SK-N-SH (cell line): ENCODE data around the gene SEMA3C. TPM values are rescaled to one million over a fixed set of nuclear protein-coding genes. Genes with fewer than 3 reads are reported as not detected.

Source experiments
- CTCF ChIA-PET: fragments of 300-600, 350-600 bp; formaldehyde crosslinking; extraction: SDS; loops from one replicate; lab custom pipeline; 2021; lab: Yijun Ruan, JAX
- POLR2A ChIA-PET: fragments of 350-600 bp; sonication (Branson Sonifier 250); formaldehyde crosslinking; extraction: SDS; loops from one replicate; lab custom pipeline; 2020; ENCODE audit warnings: antibody characterized with exemption, inconsistent platforms; lab: Yijun Ruan, JAX
- DNase-seq: peaks from one replicate; pipeline ENCODE4 v3.0.0; 2012
- H2AFZ ChIP-seq: fragments of 200-600 bp; sonication (generic); 2 replicates; pipeline ENCODE4 v1.8.1; 2016; ENCODE audit warnings: antibody characterized with exemption, mild to moderate bottlenecking, low read depth
- H3F3A ChIP-seq: fragments of 200-600 bp; sonication (generic); replicated peaks from 2 replicates; pipeline ENCODE3; 2016; ENCODE audit warnings: antibody characterized with exemption, mild to moderate bottlenecking; ENCODE audit not compliant: insufficient read depth
- H3K27ac ChIP-seq, 2 experiments: fragments of 200-500 bp in 1 of 2; fragments of 200-600 bp in 1 of 2; sonication (Bioruptor generic) in 1 of 2; sonication (generic), shearing (Covaris generic) in 1 of 2; 2 replicates each; pipeline versions ENCODE4 v1.5.1 to v1.6.1; 2014 to 2016; ENCODE audit warnings: low read depth in 2 of 2, inconsistent platforms in 1 of 2, low read length in 1 of 2, mild to moderate bottlenecking in 1 of 2, mixed read lengths in 1 of 2
- H3K27me3 ChIP-seq: fragments of 200-600 bp; sonication (generic), shearing (Covaris generic); 2 replicates; pipeline ENCODE4 v1.6.1; 2016; ENCODE audit warnings: mixed run types; ENCODE audit not compliant: insufficient read depth
- H3K36me3 ChIP-seq, 2 experiments: fragments of 200-500 bp in 1 of 2; fragments of 200-600 bp in 1 of 2; sonication (Bioruptor generic) in 1 of 2; sonication (generic) in 1 of 2; replicated peaks in 1 of 2; 2 replicates each; pipeline versions ENCODE3 to v1.5.1; 2014 to 2016; ENCODE audit warnings: low read length in 1 of 2, mild to moderate bottlenecking in 1 of 2; ENCODE audit not compliant: insufficient read depth in 2 of 2, control insufficient read depth in 1 of 2
- H3K4me1 ChIP-seq, 2 experiments: fragments of 200-500 bp in 1 of 2; fragments of 200-600 bp in 1 of 2; sonication (Bioruptor generic) in 1 of 2; sonication (generic), shearing (Covaris generic) in 1 of 2; 2 replicates each; pipeline versions ENCODE4 v1.5.1 to v1.6.1; 2014 to 2016; ENCODE audit warnings: low read depth in 1 of 2, low read length in 1 of 2, mixed run types in 1 of 2; ENCODE audit not compliant: insufficient read depth in 2 of 2, control insufficient read depth in 1 of 2
- H3K4me2 ChIP-seq: fragments of 200-600 bp; sonication (generic), shearing (Covaris generic); 2 replicates; pipeline ENCODE4 v1.6.1; 2017; ENCODE audit warnings: mixed run types
- H3K4me3 ChIP-seq, 2 experiments: fragments of 200-500 bp in 1 of 2; fragments of 200-600 bp in 1 of 2; sonication (Bioruptor generic) in 1 of 2; sonication (generic), shearing (Covaris generic) in 1 of 2; 2 replicates each; pipeline versions ENCODE4 v1.5.1 to v1.8.1; 2014 to 2016; ENCODE audit warnings: low read depth in 2 of 2, inconsistent platforms in 1 of 2, low read length in 1 of 2, mild to moderate bottlenecking in 1 of 2, mixed read lengths in 1 of 2, moderate library complexity in 1 of 2
- H3K79me2 ChIP-seq: fragments of 200-600 bp; sonication (generic); 2 replicates; pipeline ENCODE4 v1.8.1; 2017; ENCODE audit warnings: mild to moderate bottlenecking; ENCODE audit not compliant: insufficient read depth
- H3K9ac ChIP-seq: fragments of 200-600 bp; sonication (generic); 2 replicates; pipeline ENCODE4 v1.6.1; 2017; ENCODE audit warnings: mixed run types
- H3K9me2 ChIP-seq: fragments of 200-600 bp; sonication (generic); 2 replicates; pipeline ENCODE4 v1.6.1; 2017; ENCODE audit warnings: mixed run types
- H3K9me3 ChIP-seq: fragments of 200-600 bp; sonication (generic); 2 replicates; pipeline ENCODE4 v1.6.1; 2017; ENCODE audit warnings: mixed run types, mild to moderate bottlenecking, moderate library complexity
- H4K20me1 ChIP-seq: fragments of 200-600 bp; sonication (generic); 2 replicates; pipeline ENCODE4 v1.6.1; 2017; ENCODE audit warnings: mild to moderate bottlenecking, mixed run types; ENCODE audit not compliant: insufficient read depth
- ELF1 ChIP-seq: IDR thresholded peaks from 2 replicates; pipeline ENCODE4 v1.4.0; 2012
- EP300 ChIP-seq, 2 experiments: IDR thresholded peaks; 2 replicates each; pipeline versions ENCODE4 v1.4.0 to v1.6.1; 2012; ENCODE audit warnings: borderline replicate concordance in 1 of 2, low read depth in 1 of 2, low read length in 1 of 2
- MEF2A ChIP-seq: IDR thresholded peaks from 2 replicates; pipeline ENCODE4 v1.4.0; 2012; ENCODE audit warnings: low read depth, borderline replicate concordance
- SIN3A ChIP-seq: IDR thresholded peaks from 2 replicates; pipeline ENCODE4 v1.6.1; 2012; ENCODE audit warnings: low read depth, mild to moderate bottlenecking, low read length, moderate library complexity, borderline replicate concordance
- USF1 ChIP-seq: IDR thresholded peaks from 2 replicates; pipeline ENCODE4 v1.4.0; 2012; ENCODE audit warnings: low read depth, borderline replicate concordance
- USF2 ChIP-seq: fragments of 150-350 bp; IDR thresholded peaks from 2 replicates; pipeline ENCODE4 v1.6.1; 2017; ENCODE audit warnings: antibody characterized with exemption, low read length, low read depth, borderline replicate concordance
- WGBS: methylation state at CpG from one replicate; pipeline ENCODE4 v1.1.6; 2017; ENCODE audit warnings: low lambda C conversion rate; 5-methylcytosine and 5-hydroxymethylcytosine counted together
- polyA plus RNA-seq, 3 experiments: library from polyadenylated mRNA; depleted of rRNA; stranded (reverse); fragments of >200 nt; gene quantifications; 2 replicates each; pipeline ENCODE4 v1.2.3, GENCODE V29; 2012

SEMA3C gene
- polyA plus RNA-seq, 1 of the 3 experiments (the other 2 are of a cell fraction): 51.1 TPM

GRCh38 chr7:80773787-80774508 is 144.9 kb downstream of the SEMA3C start:
- H3K36me3 ChIP-seq: peaks cover 10 to 32% of the 10 kb centered on the region in 2 experiments
- H3K4me1 ChIP-seq: peaks cover 0 to 38% of the 10 kb centered on the region in 2 experiments; a peak in 2 of 4 replicates
- no peak overlapping the region for H2AFZ ChIP-seq
- no peak for DNase-seq
- peak in 1 of 2 experiments; percentile 62; a peak in 2 of 4 replicates for TF ChIP-seq EP300 (IDR thresholded peaks at IDR 0.05; ENCODE audit: borderline replicate concordance in 1 of 2, low read depth in 1 of 2, low read length in 1 of 2)
- no peak for TF ChIP-seq ELF1
- TF ChIP-seq, all 33 proteins: peak for 1
- H3K4me2 ChIP-seq: no peak overlapping the region
- no peak overlapping the region for H3K4me3 ChIP-seq
- POLR2A ChIA-PET: no interaction called here
- peaks cover 7% of the 10 kb centered on the region for H3F3A ChIP-seq
- H4K20me1 ChIP-seq: no peaks in the 10 kb centered on the region
- CTCF ChIA-PET: interaction anchor here (0.5 to 1.0 kb wide), 2 partner anchors 16 to 48 kb away, joined by 3 read pairs; no protein-coding TSS in a partner anchor
- H3K27me3 ChIP-seq: no peaks in the 10 kb centered on the region
- H3K79me2 ChIP-seq: no peaks in the 10 kb centered on the region
- H3K27ac ChIP-seq: peak overlapping the region in 1 of 2 experiments; percentile 88; a peak in 2 of 4 replicates
- no peaks in the 10 kb centered on the region for H3K9me2 ChIP-seq
- H3K9ac ChIP-seq: no peak overlapping the region
- no peaks in the 10 kb centered on the region for H3K9me3 ChIP-seq
- WGBS: 7% methylated on average over 1 of the region's 1 CpG

- no peaks in the 10 kb centered on the region for H4K20me1 ChIP-seq
- peaks cover 7% of the 10 kb centered on the region for H3F3A ChIP-seq
- no peak overlapping the region for H3K4me2 ChIP-seq
- no peak for DNase-seq
- no peaks in the 10 kb centered on the region for H3K79me2 ChIP-seq
- ChIA-PET POLR2A (no interaction called here), CTCF (interaction anchor here (1.2 to 1.3 kb wide), 3 partner anchors 12 to 136 kb away, joined by 3 to 4 read pairs (median 3); no protein-coding TSS in a partner anchor)
- peak overlapping the region in 1 of 2 experiments; percentile 34; a peak in 1 of 4 replicates for H3K27ac ChIP-seq
- no peaks in the 10 kb centered on the region for H3K9me3 ChIP-seq
- no peak overlapping the region for H3K9ac ChIP-seq
- H3K4me1 ChIP-seq: peaks cover 0 to 41% of the 10 kb centered on the region in 2 experiments; a peak in 2 of 4 replicates
- 89% methylated on average over 2 of the region's 2 CpGs for WGBS
- H2AFZ ChIP-seq: no peak overlapping the region
- peaks cover 10 to 28% of the 10 kb centered on the region in 2 experiments for H3K36me3 ChIP-seq
- H3K27me3 ChIP-seq: no peaks in the 10 kb centered on the region
- H3K9me2 ChIP-seq: no peaks in the 10 kb centered on the region
- H3K4me3 ChIP-seq: no peak overlapping the region
- TF ChIP-seq USF2 (no peak), SIN3A (no peak), MEF2A (no peak), USF1 (no peak)
These were observed 146.4 kb downstream of the SEMA3C start for GRCh38 chr7:80772347-80772993.
